SK-N-SH (cell line): Measurements from ENCODE around the gene SLC25A10. TPM values are rescaled to one million over a fixed set of nuclear protein-coding genes. Genes with fewer than 3 reads are reported as not detected.

Experiments
- CTCF ChIA-PET: fragments of 300-600, 350-600 bp; formaldehyde crosslinking; extraction: SDS; loops from one replicate; lab custom pipeline; 2021; lab: Yijun Ruan, JAX
- POLR2A ChIA-PET: fragments of 350-600 bp; sonication (Branson Sonifier 250); formaldehyde crosslinking; extraction: SDS; loops from one replicate; lab custom pipeline; 2020; ENCODE audit warnings: antibody characterized with exemption, inconsistent platforms; lab: Yijun Ruan, JAX
- DNase-seq: peaks from one replicate; pipeline ENCODE4 v3.0.0; 2012
- H2AFZ ChIP-seq: fragments of 200-600 bp; sonication (generic); 2 replicates; pipeline ENCODE4 v1.8.1; 2016; ENCODE audit warnings: antibody characterized with exemption, mild to moderate bottlenecking, low read depth
- H3F3A ChIP-seq: fragments of 200-600 bp; sonication (generic); replicated peaks from 2 replicates; pipeline ENCODE3; 2016; ENCODE audit warnings: antibody characterized with exemption, mild to moderate bottlenecking; ENCODE audit not compliant: insufficient read depth
- H3K27ac ChIP-seq, 2 experiments: fragments of 200-500 bp in 1 of 2; fragments of 200-600 bp in 1 of 2; sonication (Bioruptor generic) in 1 of 2; sonication (generic), shearing (Covaris generic) in 1 of 2; 2 replicates each; pipeline versions ENCODE4 v1.5.1 to v1.6.1; 2014 to 2016; ENCODE audit warnings: low read depth in 2 of 2, inconsistent platforms in 1 of 2, low read length in 1 of 2, mild to moderate bottlenecking in 1 of 2, mixed read lengths in 1 of 2
- H3K27me3 ChIP-seq: fragments of 200-600 bp; sonication (generic), shearing (Covaris generic); 2 replicates; pipeline ENCODE4 v1.6.1; 2016; ENCODE audit warnings: mixed run types; ENCODE audit not compliant: insufficient read depth
- H3K36me3 ChIP-seq, 2 experiments: fragments of 200-500 bp in 1 of 2; fragments of 200-600 bp in 1 of 2; sonication (Bioruptor generic) in 1 of 2; sonication (generic) in 1 of 2; replicated peaks in 1 of 2; 2 replicates each; pipeline versions ENCODE3 to v1.5.1; 2014 to 2016; ENCODE audit warnings: low read length in 1 of 2, mild to moderate bottlenecking in 1 of 2; ENCODE audit not compliant: insufficient read depth in 2 of 2, control insufficient read depth in 1 of 2
- H3K4me1 ChIP-seq, 2 experiments: fragments of 200-500 bp in 1 of 2; fragments of 200-600 bp in 1 of 2; sonication (Bioruptor generic) in 1 of 2; sonication (generic), shearing (Covaris generic) in 1 of 2; 2 replicates each; pipeline versions ENCODE4 v1.5.1 to v1.6.1; 2014 to 2016; ENCODE audit warnings: low read depth in 1 of 2, low read length in 1 of 2, mixed run types in 1 of 2; ENCODE audit not compliant: insufficient read depth in 2 of 2, control insufficient read depth in 1 of 2
- H3K4me2 ChIP-seq: fragments of 200-600 bp; sonication (generic), shearing (Covaris generic); 2 replicates; pipeline ENCODE4 v1.6.1; 2017; ENCODE audit warnings: mixed run types
- H3K4me3 ChIP-seq, 2 experiments: fragments of 200-500 bp in 1 of 2; fragments of 200-600 bp in 1 of 2; sonication (Bioruptor generic) in 1 of 2; sonication (generic), shearing (Covaris generic) in 1 of 2; 2 replicates each; pipeline versions ENCODE4 v1.5.1 to v1.8.1; 2014 to 2016; ENCODE audit warnings: low read depth in 2 of 2, inconsistent platforms in 1 of 2, low read length in 1 of 2, mild to moderate bottlenecking in 1 of 2, mixed read lengths in 1 of 2, moderate library complexity in 1 of 2
- H3K79me2 ChIP-seq: fragments of 200-600 bp; sonication (generic); 2 replicates; pipeline ENCODE4 v1.8.1; 2017; ENCODE audit warnings: mild to moderate bottlenecking; ENCODE audit not compliant: insufficient read depth
- H3K9ac ChIP-seq: fragments of 200-600 bp; sonication (generic); 2 replicates; pipeline ENCODE4 v1.6.1; 2017; ENCODE audit warnings: mixed run types
- H3K9me2 ChIP-seq: fragments of 200-600 bp; sonication (generic); 2 replicates; pipeline ENCODE4 v1.6.1; 2017; ENCODE audit warnings: mixed run types
- H3K9me3 ChIP-seq: fragments of 200-600 bp; sonication (generic); 2 replicates; pipeline ENCODE4 v1.6.1; 2017; ENCODE audit warnings: mixed run types, mild to moderate bottlenecking, moderate library complexity
- H4K20me1 ChIP-seq: fragments of 200-600 bp; sonication (generic); 2 replicates; pipeline ENCODE4 v1.6.1; 2017; ENCODE audit warnings: mild to moderate bottlenecking, mixed run types; ENCODE audit not compliant: insufficient read depth
- EP300 ChIP-seq, 2 experiments: IDR thresholded peaks; 2 replicates each; pipeline versions ENCODE4 v1.4.0 to v1.6.1; 2012; ENCODE audit warnings: borderline replicate concordance in 1 of 2, low read depth in 1 of 2, low read length in 1 of 2
- EZH2phosphoT487 ChIP-seq: fragments of 200-600 bp; sonication (generic); IDR thresholded peaks from 2 replicates; pipeline ENCODE4 v1.6.1; 2017; ENCODE audit warnings: low read depth, mixed run types, mild to moderate bottlenecking, antibody characterized with exemption, moderate library complexity, borderline replicate concordance
- FOXJ3 ChIP-seq: sonication (generic); formaldehyde crosslinking; IDR thresholded peaks from 2 replicates; pipeline ENCODE4 v1.5.1; 2020; ENCODE audit warnings: mild to moderate bottlenecking, missing genetic modification reagents
- GABPA ChIP-seq: IDR thresholded peaks from 2 replicates; pipeline ENCODE4 v1.4.0; 2012; ENCODE audit warnings: low read depth, mild to moderate bottlenecking
- GATA2 ChIP-seq: sonication (generic); formaldehyde crosslinking; IDR thresholded peaks from 2 replicates; pipeline ENCODE4 v1.5.0; 2020; ENCODE audit warnings: mild to moderate bottlenecking, missing genetic modification reagents
- IRF3 ChIP-seq: fragments of 150-350 bp; IDR thresholded peaks from 2 replicates; pipeline ENCODE4 v1.6.1; 2016; ENCODE audit warnings: mild to moderate bottlenecking, low read depth, low read length
- JUND ChIP-seq: IDR thresholded peaks from 2 replicates; pipeline ENCODE4 v1.4.0; 2012
- NFIC ChIP-seq: IDR thresholded peaks from 2 replicates; pipeline ENCODE4 v1.4.0; 2012; ENCODE audit warnings: borderline replicate concordance
- RAD21 ChIP-seq: IDR thresholded peaks from 2 replicates; pipeline ENCODE4 v1.6.1; 2012; ENCODE audit warnings: mild to moderate bottlenecking, low read length
- RCOR1 ChIP-seq: fragments of 150-350 bp; IDR thresholded peaks from 2 replicates; pipeline ENCODE4 v1.6.1; 2017; ENCODE audit warnings: antibody characterized with exemption, low read length
- RXRA ChIP-seq: IDR thresholded peaks from 2 replicates; pipeline ENCODE4 v1.4.0; 2012; ENCODE audit warnings: low read depth, mild to moderate bottlenecking, borderline replicate concordance
- SMC3 ChIP-seq: IDR thresholded peaks from 2 replicates; pipeline ENCODE4 v1.6.1; 2012; ENCODE audit warnings: low read depth, low read length, improper control_type of control experiment
- TCF12 ChIP-seq: IDR thresholded peaks from 2 replicates; pipeline ENCODE4 v1.4.0; 2012
- TEAD4 ChIP-seq: IDR thresholded peaks from 2 replicates; pipeline ENCODE4 v1.4.0; 2012; ENCODE audit warnings: mild to moderate bottlenecking, borderline replicate concordance; ENCODE audit not compliant: insufficient read depth
- YY1 ChIP-seq: IDR thresholded peaks from 2 replicates; pipeline ENCODE4 v1.4.0; 2012; ENCODE audit warnings: low read depth, mild to moderate bottlenecking
- WGBS: methylation state at CpG from one replicate; pipeline ENCODE4 v1.1.6; 2017; ENCODE audit warnings: low lambda C conversion rate; 5-methylcytosine and 5-hydroxymethylcytosine counted together
- polyA plus RNA-seq, 3 experiments: library from polyadenylated mRNA; depleted of rRNA; stranded (reverse); fragments of >200 nt; gene quantifications; 2 replicates each; pipeline ENCODE4 v1.2.3, GENCODE V29; 2012
- TF ChIP-seq, protein P1 (sequence below): IDR thresholded peaks from 2 replicates; pipeline ENCODE4 v1.4.0; 2012; ENCODE audit warnings: low read depth, borderline replicate concordance
- TF ChIP-seq, protein P2 (sequence below): IDR thresholded peaks from 2 replicates; pipeline ENCODE4; 2012

Gene SLC25A10
- polyA plus RNA-seq, 1 of the 3 experiments (the other 2 are of a cell fraction) = 34.7 TPM

- Histone ChIP-seq H3K9me3 (no peaks in the 10 kb centered on the region), H3K27ac (no peak overlapping the region), H3K4me2 (no peak overlapping the region), H2AFZ (no peak overlapping the region), H3K27me3 (no peaks in the 10 kb centered on the region), H4K20me1 (no peaks in the 10 kb centered on the region), H3K4me1 (peaks cover 12 to 22% of the 10 kb centered on the region in 2 experiments; a peak in 3 of 4 replicates), H3K9me2 (no peaks in the 10 kb centered on the region), H3K9ac (no peak overlapping the region), H3K36me3 (peaks cover 0 to 9% of the 10 kb centered on the region in 2 experiments), H3K4me3 (no peak overlapping the region), H3K79me2 (peaks cover 24% of the 10 kb centered on the region; the same call in 1 of the 2 replicates), H3F3A (peaks cover 11% of the 10 kb centered on the region)
- WGBS = 93% methylated on average over 10 of the region's 12 CpGs
- DNase-seq = no peak
- TF ChIP-seq EP300 (IDR thresholded peaks at IDR 0.05; ENCODE audit: borderline replicate concordance in 1 of 2, low read depth in 1 of 2, low read length in 1 of 2) (no peak), RXRA (no peak), GATA2 (CRISPR knock-in tag) (no peak), EZH2phosphoT487 (no peak), TCF12 (no peak), GABPA (no peak), RCOR1 (no peak), YY1 (no peak), NFIC (no peak), IRF3 (no peak), RAD21 (no peak), FOXJ3 (CRISPR knock-in tag) (no peak), TEAD4 (no peak), JUND (no peak), SMC3 (no peak)
- TF ChIP-seq, protein P1, sequence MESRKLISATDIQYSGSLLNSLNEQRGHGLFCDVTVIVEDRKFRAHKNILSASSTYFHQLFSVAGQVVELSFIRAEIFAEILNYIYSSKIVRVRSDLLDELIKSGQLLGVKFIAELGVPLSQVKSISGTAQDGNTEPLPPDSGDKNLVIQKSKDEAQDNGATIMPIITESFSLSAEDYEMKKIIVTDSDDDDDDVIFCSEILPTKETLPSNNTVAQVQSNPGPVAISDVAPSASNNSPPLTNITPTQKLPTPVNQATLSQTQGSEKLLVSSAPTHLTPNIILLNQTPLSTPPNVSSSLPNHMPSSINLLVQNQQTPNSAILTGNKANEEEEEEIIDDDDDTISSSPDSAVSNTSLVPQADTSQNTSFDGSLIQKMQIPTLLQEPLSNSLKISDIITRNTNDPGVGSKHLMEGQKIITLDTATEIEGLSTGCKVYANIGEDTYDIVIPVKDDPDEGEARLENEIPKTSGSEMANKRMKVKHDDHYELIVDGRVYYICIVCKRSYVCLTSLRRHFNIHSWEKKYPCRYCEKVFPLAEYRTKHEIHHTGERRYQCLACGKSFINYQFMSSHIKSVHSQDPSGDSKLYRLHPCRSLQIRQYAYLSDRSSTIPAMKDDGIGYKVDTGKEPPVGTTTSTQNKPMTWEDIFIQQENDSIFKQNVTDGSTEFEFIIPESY = no peak
- TF ChIP-seq, protein P2, sequence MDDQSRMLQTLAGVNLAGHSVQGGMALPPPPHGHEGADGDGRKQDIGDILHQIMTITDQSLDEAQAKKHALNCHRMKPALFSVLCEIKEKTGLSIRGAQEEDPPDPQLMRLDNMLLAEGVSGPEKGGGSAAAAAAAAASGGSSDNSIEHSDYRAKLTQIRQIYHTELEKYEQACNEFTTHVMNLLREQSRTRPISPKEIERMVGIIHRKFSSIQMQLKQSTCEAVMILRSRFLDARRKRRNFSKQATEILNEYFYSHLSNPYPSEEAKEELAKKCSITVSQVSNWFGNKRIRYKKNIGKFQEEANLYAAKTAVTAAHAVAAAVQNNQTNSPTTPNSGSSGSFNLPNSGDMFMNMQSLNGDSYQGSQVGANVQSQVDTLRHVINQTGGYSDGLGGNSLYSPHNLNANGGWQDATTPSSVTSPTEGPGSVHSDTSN = no peak
- ChIA-PET POLR2A (no interaction called here), CTCF (interaction anchor here (1.1 to 1.2 kb wide), 2 partner anchors 12 to 18 kb away, joined by 3 to 4 read pairs; no protein-coding TSS in a partner anchor)
These were observed 4.6 kb downstream of the SLC25A10 start for GRCh38 chr17:81716674-81716996.
